Gastroesophageal sphincter (tissue), 4 donors: ENCODE data around the gene TMEM135. TPM values are rescaled to one million over a fixed set of nuclear protein-coding genes. Genes with fewer than 3 reads are reported as not detected.
"Not testable (repeated sequence)": the region's sequence is repeated elsewhere in the genome, so short reads cannot be mapped to it uniquely, and the experiment has no call there.

Experiments used
- ATAC-seq: fragments of 150-250 bp; one replicate; pipeline ENCODE4 v1.9.1; 2016; ENCODE audit warnings: mild to moderate bottlenecking, moderate library complexity
- H3K27ac ChIP-seq, 4 donors: fragments of 200-600 bp; sonication (generic) in 3 of 4; 1 replicate in 3 of 4; 2 replicates in 1 of 4; pipeline ENCODE4 v1.5.1; 2016 to 2019
- H3K27me3 ChIP-seq: fragments of 200-600 bp; sonication (generic); one replicate; pipeline ENCODE4 v1.5.1; 2019
- H3K36me3 ChIP-seq, 2 donors: fragments of 200-600 bp; sonication (generic); one replicate each; pipeline ENCODE4 v1.5.1; 2019; ENCODE audit warnings: control low read depth in 1 of 2
- H3K4me1 ChIP-seq, 3 donors: fragments of 200-600 bp; sonication (generic); 1 replicate in 2 of 3; 2 replicates in 1 of 3; pipeline ENCODE4 v1.5.1; 2016 to 2019; ENCODE audit warnings: control low read depth in 2 of 3
- H3K4me3 ChIP-seq, 2 donors: fragments of 200-600 bp; sonication (generic); one replicate each; pipeline ENCODE4 v1.5.1; 2019; ENCODE audit warnings: mild to moderate bottlenecking in 1 of 2, moderate library complexity in 1 of 2
- H3K9me3 ChIP-seq, 3 donors: fragments of 200-600 bp; sonication (generic); one replicate each; pipeline ENCODE4 v1.5.1; 2017 to 2019; ENCODE audit warnings: control low read depth in 2 of 3
- CTCF ChIP-seq, 4 experiments: fragments of 200-600 bp in 2 of 4; fragments of 450-650 bp in 2 of 4; sonication (generic) in 1 of 4; IDR thresholded peaks; one replicate each; pipeline ENCODE4 v1.5.1; 2017 to 2019; ENCODE audit warnings: antibody characterized with exemption in 4 of 4, mild to moderate bottlenecking in 2 of 4, moderate library complexity in 2 of 4
- EP300 ChIP-seq: sonication (generic); formaldehyde crosslinking; IDR thresholded peaks from one replicate; pipeline ENCODE4 v1.6.1; 2017; ENCODE audit warnings: antibody characterized with exemption, mild to moderate bottlenecking
- POLR2A ChIP-seq, 2 donors: fragments of 450-650 bp; IDR thresholded peaks; one replicate each; pipeline ENCODE4 v1.6.1; 2017; ENCODE audit warnings: antibody characterized with exemption in 2 of 2, mild to moderate bottlenecking in 2 of 2, moderate library complexity in 1 of 2
- POLR2AphosphoS5 ChIP-seq: sonication (generic); formaldehyde crosslinking; IDR thresholded peaks from one replicate; pipeline ENCODE4 v1.6.1; 2017; ENCODE audit warnings: antibody characterized with exemption
- WGBS, 2 donors: methylation state at CpG; one replicate each; pipeline ENCODE4 v1.1.5; 2018; ENCODE audit warnings: low coverage in 1 of 2; 5-methylcytosine and 5-hydroxymethylcytosine counted together
- total RNA-seq, 4 donors: library from RNA; depleted of rRNA; stranded (reverse); fragments of >200 nt; gene quantifications; one replicate each; pipeline ENCODE4 v1.1.0, GENCODE V29; 2016

Gene TMEM135
- total RNA-seq, 4 donors from 2014 or later: 9.6 to 25.7 (median 17.0) TPM

- no peak overlapping the region for H3K4me3 ChIP-seq
- no peaks in the 10 kb centered on the region for H3K9me3 ChIP-seq
- H3K36me3 ChIP-seq: no peaks in the 10 kb centered on the region
- no peaks in the 10 kb centered on the region for H3K4me1 ChIP-seq
- 78 to 95% methylated on average over 1 to 2 of the region's 2 CpGs for WGBS, 2 donors
- TF ChIP-seq CTCF (IDR thresholded peaks at IDR 0.05) (no peak), POLR2AphosphoS5 (no peak), POLR2A (IDR thresholded peaks at IDR 0.05) (no peak), EP300 (no peak)
- H3K27ac ChIP-seq: no peak overlapping the region
- no peaks in the 10 kb centered on the region for H3K27me3 ChIP-seq
- ATAC-seq: no peak
Observed at GRCh38 chr11:87154246-87154645, 116.5 kb downstream of the TMEM135 start.

- ATAC-seq: no peak
- H3K27me3 ChIP-seq: no peaks in the 10 kb centered on the region
- no peak for TF ChIP-seq POLR2AphosphoS5
- no peak for TF ChIP-seq EP300
- no peak for TF ChIP-seq POLR2A (IDR thresholded peaks at IDR 0.05)
- no peak for TF ChIP-seq CTCF (IDR thresholded peaks at IDR 0.05)
- no peak overlapping the region for H3K27ac ChIP-seq
- H3K4me1 ChIP-seq: no peaks in the 10 kb centered on the region
- 100% methylated on average over 1 to 2 of the region's 2 CpGs for WGBS, 2 donors
- H3K9me3 ChIP-seq: no peaks in the 10 kb centered on the region
- H3K36me3 ChIP-seq: no peaks in the 10 kb centered on the region
- H3K4me3 ChIP-seq: no peak overlapping the region
Observed at GRCh38 chr11:87156970-87157369, 119.2 kb downstream of the TMEM135 start.

- WGBS, 2 donors: 93 to 95% methylated on average over 2 to 3 of the region's 3 CpGs
- H3K27me3 ChIP-seq, H3K4me3 ChIP-seq, H3K36me3 ChIP-seq, H3K27ac ChIP-seq, ATAC-seq, H3K4me1 ChIP-seq: not testable (repeated sequence)
- peaks cover 0 to 20% (median 0%) of the 10 kb centered on the region in 3 donors for H3K9me3 ChIP-seq
Observed at GRCh38 chr11:87169076-87169475, 131.3 kb downstream of the TMEM135 start.

- no peak overlapping the region for H3K27ac ChIP-seq
- ATAC-seq: no peak
- 70 to 86% methylated on average over 3 of the region's 3 CpGs for WGBS, 2 donors
Observed at GRCh38 chr11:87173185-87174039, 135.7 kb downstream of the TMEM135 start.

GRCh38 chr11:87174870-87175269 lies 137.1 kb downstream of the TMEM135 start:
- Histone ChIP-seq H3K4me3 (no peak overlapping the region), H3K9me3 (no peaks in the 10 kb centered on the region), H3K36me3 (peaks cover 0 to 9% of the 10 kb centered on the region in 2 donors), H3K27ac (no peak overlapping the region), H3K27me3 (no peaks in the 10 kb centered on the region), H3K4me1 (peaks cover 0 to 7% (median 0%) of the 10 kb centered on the region in 3 donors)
- TF ChIP-seq POLR2AphosphoS5: no peak
- no peak for TF ChIP-seq POLR2A (IDR thresholded peaks at IDR 0.05)
- ATAC-seq: no peak

More at GRCh38 chr11:87173185-87174039, 135.7 kb downstream of the TMEM135 start:
- H3K4me3 ChIP-seq: no peak overlapping the region
- H3K27me3 ChIP-seq: no peaks in the 10 kb centered on the region
- H3K4me1 ChIP-seq: peaks cover 0 to 7% (median 0%) of the 10 kb centered on the region in 3 donors
- no peak for TF ChIP-seq POLR2A (IDR thresholded peaks at IDR 0.05)
- no peak for TF ChIP-seq POLR2AphosphoS5
- TF ChIP-seq CTCF (IDR thresholded peaks at IDR 0.05): no peak
- no peak for TF ChIP-seq EP300
- H3K9me3 ChIP-seq: peaks cover 0 to 10% (median 0%) of the 10 kb centered on the region in 3 donors
- H3K36me3 ChIP-seq: peaks cover 0 to 7% of the 10 kb centered on the region in 2 donors

GRCh38 chr11:87176044-87176443 lies 138.3 kb downstream of the TMEM135 start:
- Histone ChIP-seq H3K4me3 (no peak overlapping the region), H3K36me3 (peaks cover 0 to 9% of the 10 kb centered on the region in 2 donors), H3K27me3 (no peaks in the 10 kb centered on the region), H3K27ac (no peak overlapping the region), H3K4me1 (peaks cover 0 to 14% (median 0%) of the 10 kb centered on the region in 3 donors), H3K9me3 (no peaks in the 10 kb centered on the region)
- WGBS, 2 donors: 100% methylated on average over 1 of the region's 2 CpGs; no CpG with 5 or more reads in 1 of the 2 donors
- no peak for TF ChIP-seq POLR2A (IDR thresholded peaks at IDR 0.05)
- TF ChIP-seq CTCF (IDR thresholded peaks at IDR 0.05): no peak
- TF ChIP-seq EP300: no peak
- no peak for TF ChIP-seq POLR2AphosphoS5
- ATAC-seq: no peak
